DMS153 (cell line): ENCODE data around the gene FOXL3.
"Not testable (repeated sequence)": the region's sequence is repeated elsewhere in the genome, so short reads cannot be mapped to it uniquely, and the experiment has no call there.

ENCODE experiments used
- DNase-seq: peaks from one replicate; lab custom pipeline; 2025; lab: John Stamatoyannopoulos, UW

FOXL3 gene

GRCh38 chr7:323410-323809 is 33.4 kb downstream of the FOXL3 start:
- no peak for DNase-seq

- no peak for DNase-seq
Observed at GRCh38 chr7:324011-324410, 34.0 kb downstream of the FOXL3 start.

- DNase-seq: no peak
Observed at GRCh38 chr7:325051-325798, 35.3 kb downstream of the FOXL3 start.

GRCh38 chr7:325811-326210 is 35.8 kb downstream of the FOXL3 start:
- no peak for DNase-seq

GRCh38 chr7:326273-326672 is 36.3 kb downstream of the FOXL3 start:
- no peak for DNase-seq

- no peak for DNase-seq
Observed at GRCh38 chr7:326809-327232, 36.9 kb downstream of the FOXL3 start.

- DNase-seq: no peak
Observed at GRCh38 chr7:327233-327931, 37.4 kb downstream of the FOXL3 start.

GRCh38 chr7:327991-328702 is 38.2 kb downstream of the FOXL3 start:
- DNase-seq: no peak

- DNase-seq: no peak
Observed at GRCh38 chr7:329691-330281, 39.8 kb downstream of the FOXL3 start.

GRCh38 chr7:330511-331230 is 40.7 kb downstream of the FOXL3 start:
- no peak for DNase-seq

GRCh38 chr7:332020-332517 is 42.1 kb downstream of the FOXL3 start:
- no peak for DNase-seq

- DNase-seq: peak; percentile 62
Observed at GRCh38 chr7:332646-333392, 42.8 kb downstream of the FOXL3 start.

GRCh38 chr7:333393-333764 is 43.4 kb downstream of the FOXL3 start:
- DNase-seq: no peak

- no peak for DNase-seq
Observed at GRCh38 chr7:334618-335357, 44.8 kb downstream of the FOXL3 start.

GRCh38 chr7:335358-336148 is 45.6 kb downstream of the FOXL3 start:
- no peak for DNase-seq

GRCh38 chr7:336149-336533 is 46.2 kb downstream of the FOXL3 start:
- DNase-seq: not testable (repeated sequence)

- no peak for DNase-seq
Observed at GRCh38 chr7:336810-337566, 47.0 kb downstream of the FOXL3 start.

GRCh38 chr7:337567-337951 is 47.6 kb downstream of the FOXL3 start:
- no peak for DNase-seq
